ENCODE results near the gene DMD. TPM values are rescaled to one million over a fixed set of nuclear protein-coding genes. Genes with fewer than 3 reads are reported as not detected.

The DMD gene
- total RNA-seq, 2 donors from 2014 or later = 2.8 to 3.4 TPM

DNA sequence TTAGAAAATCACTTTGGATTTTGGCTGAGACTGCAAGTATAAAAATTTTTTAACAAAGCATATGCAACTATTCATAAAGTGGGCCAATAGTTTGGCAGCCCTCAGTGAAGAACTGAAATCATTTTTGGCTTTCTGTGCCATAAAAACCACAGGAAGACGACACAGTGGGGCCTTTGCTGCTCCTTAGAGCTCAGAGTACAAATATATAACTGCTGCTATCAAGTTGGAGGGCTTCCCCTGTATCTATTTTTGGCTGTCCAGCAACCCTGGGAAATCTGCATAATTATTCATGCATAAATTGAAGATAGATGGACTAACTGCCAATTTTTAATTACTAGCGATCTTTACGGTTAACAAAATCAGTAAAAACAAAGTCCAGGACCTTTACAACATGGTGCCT lies 2088.0 kb downstream of the DMD start:
- no peaks in the 10 kb centered on the region for H3K4me1 Mint-ChIP-seq (ENCODE audit: low read depth in 2 of 2)
- no peak for ATAC-seq
- DNase-seq (ENCODE audit: low spot score) = no peak
- peaks cover 2% of the 10 kb centered on the region for H3K9me3 Mint-ChIP-seq
- H3K4me3 Mint-ChIP-seq = no peak overlapping the region
- no peaks in the 10 kb centered on the region for H3K36me3 Mint-ChIP-seq
- no peak overlapping the region for H3K27ac Mint-ChIP-seq
- no peaks in the 10 kb centered on the region for H3K27me3 Mint-ChIP-seq

DNA sequence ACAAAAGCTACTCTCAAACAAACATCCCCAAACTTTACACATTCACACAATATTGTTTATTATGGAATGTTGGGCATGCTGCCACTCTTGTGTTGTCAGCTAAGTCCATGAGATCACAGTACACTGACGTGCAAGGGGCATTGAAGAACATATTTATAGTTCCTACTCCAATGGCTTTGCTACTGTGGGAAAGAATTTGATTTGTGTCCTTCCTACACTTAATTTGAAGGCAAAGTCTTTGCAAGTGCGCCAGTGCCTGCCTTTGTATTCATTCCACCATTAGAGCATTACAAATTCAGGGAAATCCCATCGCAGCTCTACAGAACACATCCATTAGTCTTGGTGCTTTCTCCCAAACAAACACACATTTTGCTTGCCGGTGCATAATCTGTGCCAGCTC lies 2094.1 kb downstream of the DMD start:
- Mint-ChIP-seq H3K27ac (no peak overlapping the region), H3K27me3 (peaks cover 0 to 12% of the 10 kb centered on the region in 2 donors), H3K4me3 (no peak overlapping the region), H3K9me3 (peaks cover 5% of the 10 kb centered on the region), H3K36me3 (no peaks in the 10 kb centered on the region), H3K4me1 (ENCODE audit: low read depth in 2 of 2) (no peaks in the 10 kb centered on the region)
- ATAC-seq = no peak
- DNase-seq (ENCODE audit: low spot score) = no peak

DNA sequence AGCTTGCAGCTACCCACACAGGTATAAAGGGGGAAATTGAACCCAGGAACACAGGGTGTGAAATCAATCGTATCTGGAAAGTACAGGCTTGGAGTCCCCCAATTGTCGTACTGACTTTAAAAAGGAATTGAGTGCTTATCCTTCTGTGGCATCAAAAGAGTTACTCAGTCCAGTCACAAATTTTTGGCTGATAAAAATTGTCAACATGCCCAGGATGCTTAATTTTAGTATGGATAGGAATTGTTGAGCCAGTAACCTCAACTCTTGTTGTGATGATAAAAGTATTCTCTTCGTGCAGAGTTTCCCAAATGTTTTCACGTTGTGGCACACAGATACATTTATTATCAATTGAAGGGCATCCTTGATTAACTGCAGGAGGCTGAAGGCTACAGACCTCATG lies 2096.0 kb downstream of the DMD start:
- Mint-ChIP-seq H3K27ac (no peak overlapping the region), H3K9me3 (peaks cover 5% of the 10 kb centered on the region), H3K4me1 (ENCODE audit: low read depth in 2 of 2) (no peaks in the 10 kb centered on the region), H3K36me3 (no peaks in the 10 kb centered on the region), H3K4me3 (no peak overlapping the region), H3K27me3 (peaks cover 0 to 12% of the 10 kb centered on the region in 2 donors)
- no peak for ATAC-seq
- no peak for DNase-seq (ENCODE audit: low spot score)

DNA sequence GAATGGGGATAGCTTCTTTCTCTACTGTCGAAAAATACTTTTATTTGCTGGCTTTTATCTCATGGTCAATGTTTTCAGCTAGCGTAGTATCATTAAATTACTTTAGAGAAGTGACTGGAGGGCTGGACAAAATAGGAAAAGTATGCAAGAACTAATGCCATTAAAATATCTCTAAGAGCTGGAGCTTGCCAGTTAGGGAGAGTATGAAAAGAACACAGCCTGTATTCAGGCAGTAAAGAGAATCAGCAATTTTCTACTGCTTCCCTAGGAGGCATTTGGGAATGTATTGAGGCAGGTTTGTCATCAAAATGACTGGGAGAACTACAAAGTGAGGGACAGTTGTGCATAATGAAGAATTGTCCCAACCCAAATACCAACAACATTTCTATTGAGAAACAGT lies 2096.5 kb downstream of the DMD start:
- ATAC-seq (no peak), DNase-seq (ENCODE audit: low spot score) (no peak)
- Mint-ChIP-seq H3K27me3 (peaks cover 0 to 12% of the 10 kb centered on the region in 2 donors), H3K36me3 (no peaks in the 10 kb centered on the region), H3K4me3 (no peak overlapping the region), H3K27ac (no peak overlapping the region), H3K4me1 (ENCODE audit: low read depth in 2 of 2) (no peaks in the 10 kb centered on the region), H3K9me3 (peaks cover 5% of the 10 kb centered on the region)

DNA sequence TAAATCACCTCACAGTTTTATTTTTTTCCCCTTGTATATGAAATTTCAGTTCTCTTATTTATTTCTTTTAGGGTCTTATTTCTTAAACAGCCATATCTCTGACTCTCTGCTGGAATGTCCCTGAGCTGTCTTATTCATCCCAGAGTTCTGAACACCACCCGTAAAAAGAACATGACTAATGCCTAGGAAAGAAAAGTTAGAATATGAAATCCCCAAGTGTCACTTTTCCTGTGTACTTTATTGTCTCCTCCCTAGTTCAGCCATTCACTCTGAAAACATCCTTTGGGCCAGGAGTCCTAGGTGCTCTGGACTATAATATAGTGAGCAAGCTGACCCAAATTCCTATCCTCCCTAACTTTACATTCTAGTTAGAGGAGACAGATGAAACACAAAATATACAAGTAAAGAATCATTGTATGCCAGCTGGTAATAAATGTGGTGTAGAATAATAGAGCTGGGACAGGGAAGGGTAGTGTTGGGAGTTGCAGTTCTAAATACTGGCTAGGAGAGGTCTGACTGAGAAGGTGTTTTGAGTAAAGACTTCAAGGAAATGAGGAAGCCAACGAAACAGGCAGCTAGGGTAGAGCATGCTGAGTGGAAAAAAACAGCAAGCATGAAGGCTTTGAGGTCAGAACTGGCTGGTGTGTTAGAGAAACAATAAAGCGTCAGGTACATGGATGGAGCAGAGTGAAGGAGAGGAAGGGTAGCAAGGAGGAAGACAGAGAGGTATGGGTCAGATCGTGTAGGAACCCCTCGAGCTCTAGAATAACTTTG lies 2098.9 kb downstream of the DMD start:
- Mint-ChIP-seq H3K4me1 (ENCODE audit: low read depth in 2 of 2) (no peaks in the 10 kb centered on the region), H3K27ac (peak overlapping the region in 1 of 2 donors; percentile 10), H3K9me3 (peaks cover 5% of the 10 kb centered on the region), H3K4me3 (no peak overlapping the region), H3K27me3 (peaks cover 0 to 12% of the 10 kb centered on the region in 2 donors), H3K36me3 (no peaks in the 10 kb centered on the region)
- no peak for ATAC-seq
- DNase-seq (ENCODE audit: low spot score) = no peak

DNA sequence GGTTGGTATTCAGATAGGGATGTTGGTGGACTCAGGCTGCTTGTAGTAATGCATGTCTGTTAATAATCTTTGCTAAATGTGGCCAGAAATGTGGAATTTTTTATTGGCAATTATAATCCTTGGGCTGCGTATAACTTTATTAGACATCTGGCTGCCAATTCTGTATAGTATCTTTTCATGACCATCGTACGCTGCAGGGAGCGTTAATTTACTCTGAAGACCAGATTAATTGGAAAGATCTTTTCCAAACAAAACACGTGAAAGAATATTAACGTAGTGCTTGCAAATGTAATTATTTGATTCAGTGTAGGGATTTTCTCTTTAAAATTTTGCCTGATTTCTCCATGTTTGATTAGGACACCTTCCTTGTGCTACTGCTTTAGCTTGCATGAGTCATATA lies 2100.7 kb downstream of the DMD start:
- Mint-ChIP-seq H3K27me3 (peaks cover 0 to 12% of the 10 kb centered on the region in 2 donors), H3K4me3 (no peak overlapping the region), H3K36me3 (no peaks in the 10 kb centered on the region), H3K4me1 (ENCODE audit: low read depth in 2 of 2) (no peaks in the 10 kb centered on the region), H3K9me3 (peaks cover 10% of the 10 kb centered on the region), H3K27ac (no peak overlapping the region)
- no peak for DNase-seq (ENCODE audit: low spot score)
- no peak for ATAC-seq

DNA sequence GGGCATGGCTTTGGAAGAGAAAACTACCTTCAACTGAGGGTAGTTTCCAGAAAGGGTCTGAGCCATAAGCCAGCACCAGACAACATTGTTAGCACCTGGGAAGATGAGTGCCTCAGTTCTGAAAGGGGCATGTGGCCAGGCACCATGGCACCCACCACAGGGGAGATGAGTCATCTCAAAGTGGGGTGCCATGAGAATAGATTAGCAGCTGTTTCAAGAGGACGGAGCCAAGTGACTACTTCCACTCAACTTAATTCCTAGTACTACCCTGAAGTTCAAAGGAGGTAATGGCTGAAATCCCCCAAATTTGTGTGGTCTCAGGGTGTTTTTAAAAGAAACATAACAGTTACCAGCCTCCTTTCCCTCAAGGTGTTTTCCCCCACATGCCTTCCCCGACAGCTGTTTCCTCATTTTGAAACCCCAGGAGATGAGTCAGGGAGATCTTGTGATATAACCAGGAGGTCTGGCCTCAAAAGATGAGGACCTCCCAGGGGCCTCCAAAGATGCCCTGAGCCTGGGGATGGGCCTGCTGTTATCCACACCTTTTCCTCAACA lies 2111.7 kb downstream of the DMD start:
- Mint-ChIP-seq H3K9me3 (peaks cover 4% of the 10 kb centered on the region), H3K4me3 (no peak overlapping the region), H3K27me3 (no peaks in the 10 kb centered on the region), H3K27ac (peak overlapping the region; percentile 48 to 57), H3K4me1 (ENCODE audit: low read depth in 2 of 2) (peaks cover 0 to 2% of the 10 kb centered on the region in 2 donors), H3K36me3 (no peaks in the 10 kb centered on the region)
- DNase-seq (ENCODE audit: low spot score) = peak; percentile 68
- peak; percentile 88 to 91 for ATAC-seq

DNA sequence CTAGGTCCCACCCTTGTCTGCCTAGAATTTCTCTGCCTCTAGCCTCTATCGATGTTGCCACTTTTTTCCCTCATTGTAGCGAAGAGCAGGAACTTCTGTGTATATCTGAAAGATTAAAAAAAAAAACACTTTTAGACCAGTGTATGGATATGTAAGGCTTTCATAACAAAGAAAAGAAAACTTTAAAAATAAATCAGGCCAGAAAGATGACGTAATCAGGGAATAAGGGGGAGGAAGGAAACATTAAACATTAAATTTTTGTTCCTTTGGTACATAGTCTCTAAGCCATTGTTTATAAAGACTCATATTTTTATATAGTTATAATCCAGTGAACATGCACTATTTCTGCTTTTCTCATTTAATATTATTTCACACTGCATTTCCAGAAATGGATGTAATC lies 2113.3 kb downstream of the DMD start:
- Mint-ChIP-seq H3K4me3 (no peak overlapping the region), H3K27ac (no peak overlapping the region), H3K4me1 (ENCODE audit: low read depth in 2 of 2) (peaks cover 0 to 2% of the 10 kb centered on the region in 2 donors), H3K36me3 (no peaks in the 10 kb centered on the region), H3K9me3 (peaks cover 4% of the 10 kb centered on the region), H3K27me3 (no peaks in the 10 kb centered on the region)
- DNase-seq (ENCODE audit: low spot score) (no peak), ATAC-seq (no peak)

DNA sequence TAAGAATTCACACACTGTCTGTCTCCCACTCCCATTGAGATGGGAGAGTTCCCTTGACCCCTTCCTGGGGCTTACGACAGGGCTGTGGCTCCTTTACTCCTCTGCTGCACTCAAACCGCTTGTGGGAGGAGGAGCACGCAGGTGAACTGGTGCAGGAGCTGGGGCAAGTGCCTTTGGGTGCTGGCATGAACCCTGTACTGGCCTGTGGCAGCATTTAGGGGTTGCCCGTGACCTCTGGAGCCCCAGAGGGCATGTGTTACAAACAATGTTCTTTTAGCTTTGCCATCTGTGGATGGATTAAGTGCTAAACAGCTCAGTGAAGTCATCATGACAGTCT lies 2117.7 kb downstream of the DMD start:
- H3K36me3 Mint-ChIP-seq = no peaks in the 10 kb centered on the region
- ATAC-seq = no peak
- H3K4me3 Mint-ChIP-seq = no peak overlapping the region
- peaks cover 4% of the 10 kb centered on the region for H3K9me3 Mint-ChIP-seq
- DNase-seq (ENCODE audit: low spot score) = no peak
- peak overlapping the region in 1 of 2 donors; percentile 43 for H3K27ac Mint-ChIP-seq
- H3K27me3 Mint-ChIP-seq = no peaks in the 10 kb centered on the region
- no peaks in the 10 kb centered on the region for H3K4me1 Mint-ChIP-seq (ENCODE audit: low read depth in 2 of 2)

DNA sequence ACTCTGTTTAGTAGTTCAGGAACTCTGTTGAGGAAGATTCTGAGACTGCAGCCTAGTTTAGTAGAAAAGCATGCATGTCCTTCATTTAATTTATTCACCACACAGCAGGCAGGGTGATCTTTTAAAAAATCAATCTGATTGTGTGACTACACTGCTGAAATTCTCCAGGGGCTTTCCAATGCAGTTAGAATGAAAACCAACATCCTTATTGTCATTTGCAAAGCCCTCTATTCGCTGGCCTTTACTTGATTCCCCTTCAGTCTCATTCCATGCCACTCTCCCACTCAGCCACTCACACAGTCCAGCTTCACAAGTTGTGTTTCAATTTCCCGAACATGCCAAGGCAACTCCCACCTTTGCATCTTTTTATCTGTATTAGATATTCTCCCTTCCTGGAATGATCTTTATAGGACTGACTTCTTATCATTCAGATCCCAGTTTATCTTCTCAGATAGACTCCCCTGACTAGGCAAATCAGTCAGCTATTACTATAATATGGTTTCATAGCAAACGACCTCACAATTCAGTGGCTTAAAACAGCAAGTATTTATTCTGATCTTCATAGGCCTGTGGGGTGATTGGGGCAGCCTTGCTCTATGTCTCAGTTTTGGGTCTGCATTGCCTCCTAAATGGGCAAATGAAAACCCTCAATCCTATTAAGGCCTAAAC lies 2118.2 kb downstream of the DMD start:
- ATAC-seq = no peak
- Mint-ChIP-seq H3K4me3 (no peak overlapping the region), H3K36me3 (no peaks in the 10 kb centered on the region), H3K27me3 (no peaks in the 10 kb centered on the region), H3K9me3 (peaks cover 4% of the 10 kb centered on the region), H3K27ac (peak overlapping the region in 1 of 2 donors; percentile 43), H3K4me1 (ENCODE audit: low read depth in 2 of 2) (no peaks in the 10 kb centered on the region)
- no peak for DNase-seq (ENCODE audit: low spot score)

DNA sequence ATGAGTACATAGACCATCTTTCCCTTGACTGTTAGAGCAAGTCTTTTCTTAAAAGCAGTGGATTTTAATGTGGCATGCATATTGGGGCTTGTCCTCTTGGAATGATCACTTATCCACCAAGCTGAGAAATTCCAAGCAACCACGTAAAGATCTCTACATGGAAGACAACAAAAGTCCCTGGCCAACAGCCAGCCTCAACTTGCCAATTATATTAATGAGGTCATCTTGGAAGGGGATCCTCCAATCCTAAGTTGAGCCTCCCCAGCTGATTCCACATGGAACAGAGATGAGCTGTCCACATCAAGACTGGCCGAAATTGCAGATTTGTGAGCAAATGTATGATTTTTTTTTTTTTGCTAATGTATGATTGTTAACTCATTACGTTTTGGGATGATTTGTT lies 2118.9 kb downstream of the DMD start:
- Mint-ChIP-seq H3K4me1 (ENCODE audit: low read depth in 2 of 2) (no peaks in the 10 kb centered on the region), H3K4me3 (no peak overlapping the region)
- no peak for ATAC-seq

DNA sequence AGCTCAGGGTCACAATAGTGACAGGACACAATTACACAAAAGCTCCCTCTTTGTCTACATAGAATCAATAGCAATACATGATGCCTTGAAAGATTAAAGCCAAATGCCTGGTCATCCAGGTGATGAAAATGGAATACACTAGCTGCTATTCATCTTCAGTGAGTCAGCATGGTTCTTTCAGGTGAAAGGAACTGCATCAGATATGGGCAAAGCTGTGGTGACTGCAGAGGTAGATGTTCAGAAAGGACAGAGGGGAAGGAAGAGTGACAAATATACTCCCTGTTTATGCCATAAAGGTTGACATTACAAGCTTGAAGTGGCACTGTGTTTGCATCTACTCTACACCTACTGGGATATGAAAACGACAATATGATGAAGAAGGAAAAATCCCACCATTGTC lies 2119.5 kb downstream of the DMD start:
- Mint-ChIP-seq H3K27me3 (no peaks in the 10 kb centered on the region), H3K4me3 (no peak overlapping the region), H3K36me3 (no peaks in the 10 kb centered on the region), H3K9me3 (peaks cover 2% of the 10 kb centered on the region), H3K27ac (no peak overlapping the region), H3K4me1 (ENCODE audit: low read depth in 2 of 2) (no peaks in the 10 kb centered on the region)
- ATAC-seq (no peak), DNase-seq (ENCODE audit: low spot score) (no peak)

More for the DNA sequence above, 2118.9 kb downstream of the DMD start:
- Mint-ChIP-seq H3K36me3 (no peaks in the 10 kb centered on the region), H3K27ac (no peak overlapping the region), H3K27me3 (no peaks in the 10 kb centered on the region), H3K9me3 (peaks cover 4% of the 10 kb centered on the region)
- DNase-seq (ENCODE audit: low spot score) = no peak

DNA sequence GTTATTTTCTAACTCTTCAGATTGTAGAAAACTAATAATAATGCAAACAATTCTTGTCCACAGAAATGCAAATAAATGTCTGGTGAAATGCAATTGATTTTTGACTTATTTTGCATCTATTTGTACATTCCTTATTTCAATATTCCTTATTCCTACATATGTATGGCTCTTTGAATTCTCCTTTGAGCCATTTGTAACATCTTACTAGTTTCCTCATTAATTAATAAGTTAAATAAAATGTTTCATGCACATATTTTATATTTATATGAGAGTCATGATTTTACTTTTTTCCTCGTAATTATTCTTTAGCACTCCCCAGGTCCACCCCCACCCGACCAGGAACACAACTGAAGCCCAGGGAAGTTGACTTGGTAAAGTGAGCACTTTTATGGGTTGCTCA lies 2136.8 kb downstream of the DMD start:
- ATAC-seq (no peak), DNase-seq (ENCODE audit: low spot score) (no peak)
- H3K4me1 Mint-ChIP-seq (ENCODE audit: low read depth in 2 of 2) = no peaks in the 10 kb centered on the region
- no peaks in the 10 kb centered on the region for H3K27me3 Mint-ChIP-seq
- no peak overlapping the region for H3K4me3 Mint-ChIP-seq
- H3K27ac Mint-ChIP-seq = no peak overlapping the region
- no peaks in the 10 kb centered on the region for H3K36me3 Mint-ChIP-seq
- peaks cover 11% of the 10 kb centered on the region for H3K9me3 Mint-ChIP-seq

DNA sequence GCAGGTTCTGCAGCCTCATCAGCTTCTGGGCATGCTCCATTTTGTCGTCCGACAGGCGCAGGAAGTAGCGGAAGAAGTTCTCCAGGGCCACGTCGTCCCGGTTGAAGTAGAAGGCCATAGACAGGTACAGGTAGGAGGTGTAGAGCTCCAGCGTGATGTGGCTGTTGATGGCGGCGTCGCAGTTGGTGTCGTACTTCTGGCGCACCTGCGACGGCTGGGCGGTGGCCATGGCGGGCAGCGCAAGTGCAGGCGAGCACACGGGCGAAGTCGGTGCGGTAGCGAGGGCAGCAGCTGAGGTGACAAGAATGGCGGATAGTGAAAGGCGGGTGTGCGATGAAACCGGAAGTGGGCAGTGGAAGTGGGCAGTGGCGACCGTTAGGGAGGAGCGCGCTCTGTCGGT lies 2139.6 kb downstream of the DMD start, which contains the start of gene FTHL17:
FTHL17 (minus strand) TSS at position 317 of the 400 bp plus-strand sequence; CDS start at position 229, 88 bp downstream.
- H3K9me3 Mint-ChIP-seq = peaks cover 11% of the 10 kb centered on the region
- H3K27ac Mint-ChIP-seq = no peak within 1 kb of the TSS
- H3K4me3 Mint-ChIP-seq = no peak within 1 kb of the TSS
- DNase-seq (ENCODE audit: low spot score) (no peak), ATAC-seq (no peak)
- H3K36me3 Mint-ChIP-seq = no peaks in the 10 kb centered on the region
- no peaks in the 10 kb centered on the region for H3K27me3 Mint-ChIP-seq
- no peaks in the 10 kb centered on the region for H3K4me1 Mint-ChIP-seq (ENCODE audit: low read depth in 2 of 2)
